ENCODE measurements around the gene PHACTR3. TPM values are rescaled to one million over a fixed set of nuclear protein-coding genes. Genes with fewer than 3 reads are reported as not detected.
A peak's percentile ranks its signal among the peaks of the same experiment; 100 is the strongest.

Gene PHACTR3
- total and polyA plus RNA-seq, 2 experiments from 2014 or later, result 0.45 to 0.61 TPM

DNA sequence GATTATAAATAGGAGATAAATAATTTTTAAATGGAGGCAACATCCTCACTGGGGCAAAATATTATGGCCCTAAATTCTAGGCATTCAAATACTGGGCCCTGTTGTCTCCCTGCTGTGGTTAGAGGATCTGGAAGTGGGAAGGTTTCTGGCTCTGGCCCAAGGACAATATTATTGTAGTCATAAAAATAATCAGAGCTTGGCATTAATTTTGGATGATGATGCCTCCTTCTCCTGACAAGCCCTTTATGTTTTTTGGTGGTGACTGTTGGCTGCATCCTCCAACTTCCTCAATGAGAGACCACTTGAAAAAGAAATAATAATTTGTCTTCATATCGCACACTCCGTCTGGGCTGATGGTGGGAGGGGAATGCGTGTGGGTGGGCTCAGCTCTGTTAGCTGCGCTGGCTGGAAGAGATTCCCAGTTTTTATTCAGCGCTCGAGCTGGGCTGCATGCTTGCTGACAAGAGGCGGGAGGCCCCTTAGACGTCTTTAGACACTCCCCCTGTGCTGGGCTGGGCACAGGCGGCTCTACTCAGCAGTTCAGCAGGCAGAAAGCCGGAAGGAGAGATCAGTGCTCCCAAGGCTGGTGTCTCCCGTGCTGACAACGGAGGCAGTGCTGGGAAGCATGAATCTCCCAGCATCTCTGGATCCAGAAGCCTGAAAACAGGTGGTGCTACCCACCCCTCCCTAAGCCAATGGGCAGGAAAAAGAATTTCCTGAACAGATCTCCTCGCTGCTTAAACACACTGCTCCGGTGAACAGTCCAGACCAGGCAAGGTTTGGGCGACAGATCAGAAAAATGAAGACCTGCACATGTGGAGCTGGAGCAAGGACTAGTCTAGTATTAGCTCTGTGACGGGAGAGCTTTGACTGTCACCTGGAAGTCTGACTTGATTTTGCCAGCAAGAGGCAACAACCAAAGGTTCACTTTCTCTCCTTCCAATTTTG, 231.4 kb downstream of the PHACTR3 start:
- Mint-ChIP-seq H3K36me3 (ENCODE audit: low read depth) (no peaks in the 10 kb centered on the region), H3K27me3 (ENCODE audit: insufficient read depth, low read depth, poor library complexity) (peaks cover 7% of the 10 kb centered on the region), H3K9me3 (no peaks in the 10 kb centered on the region), H3K27ac (no peak overlapping the region), H3K4me1 (peaks cover 16% of the 10 kb centered on the region; the same call in 2 of the 3 replicates), H3K4me3 (no peak overlapping the region)
- H3K27me3 ChIP-seq (ENCODE audit: insufficient read depth), result 0 out of 2 replicates have a peak, but pooled peaks cover 5% of the 10 kb centered on the region
- ATAC-seq (peak; percentile 91), DNase-seq (ENCODE audit: low spot score) (peak; percentile 61)
- no peaks in the 10 kb centered on the region for H3K79me2 ChIP-seq (replicated peaks; ENCODE audit: insufficient read depth)
- H3K4me1 ChIP-seq (ENCODE audit: insufficient read depth), result no peaks in the 10 kb centered on the region
- no peaks in the 10 kb centered on the region for H4K20me1 ChIP-seq (replicated peaks; ENCODE audit: insufficient read depth)
- no peak overlapping the region for H3K27ac ChIP-seq (ENCODE audit: low read depth)
- no peaks in the 10 kb centered on the region for H3K36me3 ChIP-seq (ENCODE audit: insufficient read depth)
- no peak overlapping the region for H3K4me2 ChIP-seq
- H3F3A ChIP-seq (replicated peaks; ENCODE audit: low read depth), result no peaks in the 10 kb centered on the region
- peak overlapping the region; percentile 43; the same call in 1 of the 2 replicates for H2AFZ ChIP-seq
- no peaks in the 10 kb centered on the region for H3K9me2 ChIP-seq (ENCODE audit: insufficient read depth)
- H3K4me3 ChIP-seq, result no peak overlapping the region
- TF ChIP-seq ZNF462 (CRISPR knock-in tag; IDR thresholded peaks at IDR 0.05), result no peak
- TF ChIP-seq ZNF331 (CRISPR knock-in tag; IDR thresholded peaks at IDR 0.05; ENCODE audit: low read depth), result no peak
- no peak for TF ChIP-seq NANOG (IDR thresholded peaks at IDR 0.05; ENCODE audit: borderline replicate concordance)
- no peak for TF ChIP-seq CTCF (conservative IDR thresholded peaks at IDR 0.05; ENCODE audit: low read depth in 2 of 2)
- no peak for TF ChIP-seq EZH2 (IDR thresholded peaks at IDR 0.05; ENCODE audit: low read depth, unreplicated experiment)
- TF ChIP-seq, protein P1, sequence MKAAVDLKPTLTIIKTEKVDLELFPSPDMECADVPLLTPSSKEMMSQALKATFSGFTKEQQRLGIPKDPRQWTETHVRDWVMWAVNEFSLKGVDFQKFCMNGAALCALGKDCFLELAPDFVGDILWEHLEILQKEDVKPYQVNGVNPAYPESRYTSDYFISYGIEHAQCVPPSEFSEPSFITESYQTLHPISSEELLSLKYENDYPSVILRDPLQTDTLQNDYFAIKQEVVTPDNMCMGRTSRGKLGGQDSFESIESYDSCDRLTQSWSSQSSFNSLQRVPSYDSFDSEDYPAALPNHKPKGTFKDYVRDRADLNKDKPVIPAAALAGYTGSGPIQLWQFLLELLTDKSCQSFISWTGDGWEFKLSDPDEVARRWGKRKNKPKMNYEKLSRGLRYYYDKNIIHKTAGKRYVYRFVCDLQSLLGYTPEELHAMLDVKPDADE (IDR thresholded peaks at IDR 0.05), result no peak
- TF ChIP-seq JUNB (IDR thresholded peaks at IDR 0.05; ENCODE audit: unreplicated experiment), result no peak
- no peak for TF ChIP-seq POLR2AphosphoS5 (IDR thresholded peaks at IDR 0.05; ENCODE audit: low read depth)
- TF ChIP-seq STAT1 (IDR thresholded peaks at IDR 0.05; ENCODE audit: unreplicated experiment), result no peak
- TF ChIP-seq ZNF114 (CRISPR knock-in tag; IDR thresholded peaks at IDR 0.05), result no peak
- no peak for TF ChIP-seq EZH2phosphoT487 (IDR thresholded peaks at IDR 0.05; ENCODE audit: unreplicated experiment)
- no peak for TF ChIP-seq REST (IDR thresholded peaks at IDR 0.05; ENCODE audit: unreplicated experiment)
- no peak for TF ChIP-seq CREB1 (CRISPR knock-in tag; IDR thresholded peaks at IDR 0.05; ENCODE audit: low read depth)
